Lung (tissue), 12 donors: ENCODE measurements around the gene CHAF1A. TPM values are rescaled to one million over a fixed set of nuclear protein-coding genes. Genes with fewer than 3 reads are reported as not detected.

Experiments used
- ATAC-seq: fragments of 200-7000 bp; cut with Tn5 transposase; one replicate; pipeline ENCODE4 v1.9.1; 2020; ENCODE audit warnings: moderate number of reproducible peaks; ENCODE audit not compliant: insufficient read depth, low FRiP score
- DNase-seq, 3 donors: peaks; one replicate each; pipeline ENCODE4 v3.0.0-alpha.2; 2013 to 2017
- H3K27ac ChIP-seq, 2 donors: one replicate each; pipeline ENCODE4 v1.5.1; 2013; ENCODE audit warnings: mild to moderate bottlenecking in 2 of 2, moderate library complexity in 2 of 2, control low read depth in 1 of 2, inconsistent platforms in 1 of 2, low read depth in 1 of 2, low read length in 1 of 2
- H3K27me3 ChIP-seq, 3 donors: one replicate each; pipeline ENCODE4 v1.5.1; 2013; ENCODE audit warnings: low read length in 2 of 3; ENCODE audit not compliant: control insufficient read depth in 3 of 3, insufficient read depth in 3 of 3
- H3K36me3 ChIP-seq, 4 donors: one replicate each; pipeline ENCODE4 v1.5.1; 2013; ENCODE audit warnings: low read length in 4 of 4, mild to moderate bottlenecking in 1 of 4, moderate library complexity in 1 of 4; ENCODE audit not compliant: control insufficient read depth in 4 of 4, insufficient read depth in 4 of 4
- H3K4me1 ChIP-seq, 5 donors: one replicate each; pipeline ENCODE4 v1.5.1; 2013; ENCODE audit warnings: low read length in 5 of 5, mild to moderate bottlenecking in 2 of 5, moderate library complexity in 1 of 5; ENCODE audit not compliant: control insufficient read depth in 5 of 5, insufficient read depth in 5 of 5
- H3K4me3 ChIP-seq: one replicate; pipeline ENCODE4 v1.5.1; 2013; ENCODE audit warnings: mild to moderate bottlenecking, control low read depth, moderate library complexity
- H3K9ac ChIP-seq, 2 donors: one replicate each; pipeline ENCODE4 v1.5.1; 2013; ENCODE audit warnings: low read length in 2 of 2, control low read depth in 1 of 2; ENCODE audit not compliant: insufficient read depth in 1 of 2
- H3K9me3 ChIP-seq, 4 donors: one replicate each; pipeline ENCODE4 v1.5.1; 2013; ENCODE audit warnings: low read length in 3 of 4, mild to moderate bottlenecking in 1 of 4, moderate library complexity in 1 of 4; ENCODE audit not compliant: control insufficient read depth in 4 of 4, insufficient read depth in 3 of 4
- WGBS, 2 donors: extraction: QIAGEN DNeasy Blood & Tissue Kit; methylation state at CpG; one replicate each; pipeline ENCODE4 v1.1.7; 2013; 5-methylcytosine and 5-hydroxymethylcytosine counted together
- polyA plus RNA-seq, 2 donors: library from polyadenylated mRNA; stranded (reverse); fragments of 200-250 nt; gene quantifications; one replicate each; pipeline ENCODE4 v1.2.1, GENCODE V29; 2013
- total RNA-seq, 2 donors: library from RNA; depleted of rRNA in 1 of 2; stranded (reverse); fragments of >200 nt in 1 of 2; gene quantifications; one replicate each; pipeline ENCODE4 v1.2.1, GENCODE V29; 2014 to 2021
- TF ChIP-seq, protein P1 (sequence below): IDR thresholded peaks from 2 replicates; pipeline ENCODE4 v1.5.1; 2012; ENCODE audit warnings: mild to moderate bottlenecking; ENCODE audit errors: control extremely low read depth, extremely low read depth
- donor health status: control.
- donor health status: control.
- donor health status: Bipolar disorder and iron deficiency.
- donor health status: healthy.
- donor health status: DM: yes; HTN: yes; CAD: no.

The CHAF1A gene
- total and polyA plus RNA-seq, 4 donors = 6.8 to 16.7 (median 8.7) TPM

DNA sequence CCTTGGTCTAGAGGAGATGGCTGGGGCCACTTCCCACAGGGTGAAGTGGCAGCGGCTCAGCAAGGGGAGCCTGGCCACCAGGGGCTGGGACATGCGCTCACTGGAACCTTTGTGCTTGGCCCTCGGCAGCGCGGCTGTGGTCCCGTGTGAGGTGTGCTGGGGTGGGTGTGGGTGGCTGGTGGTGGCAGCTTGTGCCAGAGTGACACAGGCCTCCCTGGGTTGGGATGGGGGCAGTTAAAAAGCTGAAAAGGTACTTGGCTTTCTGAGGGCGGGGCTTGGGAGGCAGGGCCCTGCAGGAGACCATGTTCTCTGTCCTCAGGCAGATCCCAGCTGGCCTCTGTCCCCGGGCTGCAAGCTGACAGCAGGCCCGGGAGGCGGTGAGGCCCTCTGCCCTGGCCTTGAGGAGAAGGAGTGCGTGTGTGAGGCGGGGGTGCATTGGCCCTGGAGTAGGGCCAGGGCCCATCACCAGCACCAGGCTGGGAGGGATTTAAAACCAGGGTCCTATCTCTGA is 41.7 kb upstream of the CHAF1A start:
- peak; percentile 89 to 92 (median 91) for DNase-seq
- H3K4me1 ChIP-seq = peaks cover 0 to 37% (median 4%) of the 10 kb centered on the region in 5 donors
- H3K36me3 ChIP-seq = peaks cover 9 to 73% (median 32%) of the 10 kb centered on the region in 4 donors

DNA sequence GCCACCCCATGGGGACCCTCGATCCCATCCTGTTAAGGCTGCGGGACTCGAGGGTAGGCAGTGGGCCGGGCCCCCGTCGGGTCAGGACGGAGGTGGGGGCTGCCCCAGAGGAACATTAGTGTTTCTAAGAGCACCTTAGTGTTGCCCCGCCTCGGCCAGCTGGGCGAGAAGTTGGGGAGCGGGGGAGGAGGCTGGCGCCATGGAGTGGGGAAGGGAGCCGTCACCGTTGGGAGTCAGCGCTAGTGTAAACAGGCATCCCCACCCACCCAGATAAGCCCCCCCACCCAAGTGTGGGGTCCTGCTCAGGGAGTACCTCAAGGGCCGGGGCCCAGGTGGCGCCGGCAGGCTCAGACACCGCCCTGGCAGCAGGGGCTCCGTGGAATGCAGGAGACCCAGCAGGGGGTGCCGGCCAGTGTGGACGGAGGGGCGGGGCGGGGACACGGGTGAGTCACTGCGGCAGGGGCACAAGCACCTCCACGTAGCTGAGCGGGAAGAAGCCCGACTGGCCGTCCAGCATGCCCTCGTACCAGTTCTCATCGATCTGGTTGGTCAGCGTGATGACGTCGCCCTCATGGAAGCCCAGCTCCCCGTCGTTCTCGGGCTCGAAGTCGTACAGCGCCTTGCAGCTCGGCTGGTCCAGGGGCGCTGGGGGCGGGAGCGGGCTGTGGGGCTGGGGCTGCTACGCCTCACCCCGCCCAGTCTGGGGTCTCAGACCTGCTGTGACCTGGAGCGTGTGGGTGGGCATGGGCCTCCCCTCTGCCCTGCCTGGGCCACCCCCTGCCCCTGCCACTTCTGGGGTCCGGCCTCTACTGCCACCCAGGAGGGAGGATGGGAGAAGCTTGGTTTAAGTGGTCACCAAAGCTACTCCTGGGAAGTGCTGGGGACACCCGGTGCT is 41.0 kb upstream of the CHAF1A start:
- ATAC-seq (no peak), DNase-seq (peak in 1 of 3 donors; percentile 62)
- TF ChIP-seq, protein P1, sequence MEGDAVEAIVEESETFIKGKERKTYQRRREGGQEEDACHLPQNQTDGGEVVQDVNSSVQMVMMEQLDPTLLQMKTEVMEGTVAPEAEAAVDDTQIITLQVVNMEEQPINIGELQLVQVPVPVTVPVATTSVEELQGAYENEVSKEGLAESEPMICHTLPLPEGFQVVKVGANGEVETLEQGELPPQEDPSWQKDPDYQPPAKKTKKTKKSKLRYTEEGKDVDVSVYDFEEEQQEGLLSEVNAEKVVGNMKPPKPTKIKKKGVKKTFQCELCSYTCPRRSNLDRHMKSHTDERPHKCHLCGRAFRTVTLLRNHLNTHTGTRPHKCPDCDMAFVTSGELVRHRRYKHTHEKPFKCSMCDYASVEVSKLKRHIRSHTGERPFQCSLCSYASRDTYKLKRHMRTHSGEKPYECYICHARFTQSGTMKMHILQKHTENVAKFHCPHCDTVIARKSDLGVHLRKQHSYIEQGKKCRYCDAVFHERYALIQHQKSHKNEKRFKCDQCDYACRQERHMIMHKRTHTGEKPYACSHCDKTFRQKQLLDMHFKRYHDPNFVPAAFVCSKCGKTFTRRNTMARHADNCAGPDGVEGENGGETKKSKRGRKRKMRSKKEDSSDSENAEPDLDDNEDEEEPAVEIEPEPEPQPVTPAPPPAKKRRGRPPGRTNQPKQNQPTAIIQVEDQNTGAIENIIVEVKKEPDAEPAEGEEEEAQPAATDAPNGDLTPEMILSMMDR = no peak
- no peak overlapping the region for H3K9ac ChIP-seq
- H3K27me3 ChIP-seq = no peaks in the 10 kb centered on the region
- no peak overlapping the region for H3K27ac ChIP-seq
- peaks cover 9 to 75% (median 38%) of the 10 kb centered on the region in 4 donors for H3K36me3 ChIP-seq
- 84 to 86% methylated on average over 50 of the region's 50 CpGs for whole genome bisulfite sequencing, 2 donors
- H3K4me1 ChIP-seq = peaks cover 0 to 37% (median 4%) of the 10 kb centered on the region in 5 donors
- H3K4me3 ChIP-seq = no peak overlapping the region
- no peaks in the 10 kb centered on the region for H3K9me3 ChIP-seq

More for the DNA sequence above, 41.7 kb upstream of the CHAF1A start:
- Histone ChIP-seq H3K4me3 (no peak overlapping the region), H3K27ac (no peak overlapping the region), H3K9me3 (no peaks in the 10 kb centered on the region), H3K9ac (no peak overlapping the region), H3K27me3 (no peaks in the 10 kb centered on the region)
- WGBS, 2 donors = 79 to 82% methylated on average over 12 of the region's 12 CpGs
- TF ChIP-seq, protein P1 = no peak
- ATAC-seq = no peak

DNA sequence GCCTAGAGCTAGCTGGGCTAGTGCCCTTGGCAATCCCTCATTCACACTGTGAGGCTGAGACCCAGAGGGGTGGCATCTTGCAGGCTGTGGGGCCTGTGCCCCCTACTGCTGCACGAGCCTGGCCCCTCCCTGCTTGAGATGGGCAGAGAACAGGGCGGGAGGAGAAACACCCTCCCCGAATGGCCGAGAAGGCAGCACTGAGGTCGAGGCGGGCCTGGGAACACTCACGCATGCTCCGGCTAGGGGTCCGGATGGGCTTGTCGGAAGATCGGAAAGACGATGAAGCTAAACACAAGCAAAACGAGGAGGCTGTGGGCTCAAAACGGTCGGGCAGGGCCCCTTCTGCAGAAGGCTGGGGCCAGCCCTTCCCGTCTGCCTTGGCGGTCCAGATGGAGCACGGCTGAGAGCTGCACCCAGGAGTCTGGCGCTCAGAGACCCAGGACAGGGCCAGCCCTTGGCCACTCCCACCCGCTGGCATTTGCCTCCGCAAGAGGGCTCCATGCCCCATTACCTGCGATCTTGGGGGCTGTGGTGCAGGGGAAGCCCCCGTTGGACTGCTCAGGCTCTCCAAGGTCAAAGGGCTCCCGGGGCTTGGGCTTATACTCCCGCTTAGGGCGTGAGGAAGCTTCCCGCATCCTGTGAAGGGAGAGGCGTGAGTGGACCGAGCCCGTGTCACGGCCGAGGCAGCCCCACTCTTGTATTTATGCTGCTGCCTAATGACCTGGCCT is 40.2 kb upstream of the CHAF1A start:
- 88% methylated on average over 31 to 32 of the region's 32 CpGs for WGBS, 2 donors
- Histone ChIP-seq H3K9me3 (no peaks in the 10 kb centered on the region), H3K9ac (no peak overlapping the region), H3K27me3 (no peaks in the 10 kb centered on the region), H3K27ac (no peak overlapping the region), H3K4me1 (peaks cover 0 to 37% (median 4%) of the 10 kb centered on the region in 5 donors), H3K4me3 (no peak overlapping the region), H3K36me3 (peaks cover 9 to 77% (median 39%) of the 10 kb centered on the region in 4 donors)
- no peak for ATAC-seq
- TF ChIP-seq, protein P1 = no peak
- DNase-seq = peak in 1 of 3 donors; percentile 34
